Neural progenitor cell (in vitro differentiated cells): ENCODE results near the gene DCP1B. TPM values are rescaled to one million over a fixed set of nuclear protein-coding genes. Genes with fewer than 3 reads are reported as not detected.

Source experiments
- DNase-seq: peaks from one replicate; pipeline ENCODE4 v3.0.0-alpha.2; 2016; ENCODE audit warnings: low spot score
- H2AFZ ChIP-seq: fragments of 200-600 bp; sonication (generic); replicated peaks from 2 replicates; pipeline ENCODE4 v1.6.1; 2016; ENCODE audit warnings: antibody characterized with exemption
- H3F3A ChIP-seq: fragments of 200-600 bp; sonication (generic); 2 replicates; pipeline ENCODE4 v1.6.1; 2016; ENCODE audit warnings: antibody characterized with exemption, low read depth
- H3K27ac ChIP-seq: fragments of 200-600 bp; sonication (generic); 2 replicates; pipeline ENCODE4 v1.5.1; 2016; ENCODE audit warnings: mild to moderate bottlenecking
- H3K27me3 ChIP-seq: fragments of 200-600 bp; sonication (generic); 2 replicates; pipeline ENCODE4 v1.6.1; 2016; ENCODE audit warnings: mild to moderate bottlenecking, moderate library complexity
- H3K36me3 ChIP-seq: fragments of 200-600 bp; sonication (generic); 2 replicates; pipeline ENCODE4 v1.5.1; 2016
- H3K4me1 ChIP-seq: fragments of 200-600 bp; sonication (generic); 2 replicates; pipeline ENCODE4 v1.6.1; 2016; ENCODE audit warnings: mixed run types
- H3K4me2 ChIP-seq: fragments of 200-600 bp; sonication (generic); 2 replicates; pipeline ENCODE4 v1.6.1; 2016
- H3K4me3 ChIP-seq: fragments of 200-600 bp; sonication (generic); 2 replicates; pipeline ENCODE4 v1.5.1; 2016
- H3K79me2 ChIP-seq: fragments of 200-600 bp; sonication (generic); 2 replicates; pipeline ENCODE4 v1.6.1; 2016; ENCODE audit warnings: low read depth
- H3K9ac ChIP-seq: fragments of 200-600 bp; sonication (generic); 2 replicates; pipeline ENCODE4 v1.6.1; 2016
- H3K9me3 ChIP-seq: fragments of 200-600 bp; sonication (generic); 2 replicates; pipeline ENCODE4 v1.5.1; 2016; ENCODE audit warnings: low read depth
- H4K20me1 ChIP-seq: fragments of 200-600 bp; sonication (generic); 2 replicates; pipeline ENCODE4 v1.6.1; 2016; ENCODE audit warnings: low read depth
- H3K27ac Mint-ChIP-seq: 3 replicates; pipeline ENCODE4 v1.8.0; 2021; ENCODE audit warnings: mixed read lengths
- H3K27me3 Mint-ChIP-seq: 2 replicates; pipeline ENCODE4 v1.8.0; 2022; ENCODE audit warnings: low read depth, mild to moderate bottlenecking, inconsistent platforms, moderate library complexity, mixed read lengths; ENCODE audit not compliant: insufficient read depth
- H3K36me3 Mint-ChIP-seq: 3 replicates; pipeline ENCODE4 v1.8.0; 2021; ENCODE audit warnings: mixed read lengths
- H3K4me1 Mint-ChIP-seq: 3 replicates; pipeline ENCODE4 v1.8.0; 2021; ENCODE audit warnings: mixed read lengths
- H3K4me3 Mint-ChIP-seq: 3 replicates; pipeline ENCODE4 v1.8.0; 2021; ENCODE audit warnings: mild to moderate bottlenecking, moderate library complexity, mixed read lengths
- H3K9me3 Mint-ChIP-seq: 3 replicates; pipeline ENCODE4 v1.8.0; 2020; ENCODE audit warnings: mixed read lengths
- EZH2 ChIP-seq: fragments of 200-600 bp; sonication (generic); IDR thresholded peaks from 2 replicates; pipeline ENCODE4 v1.6.1; 2017; ENCODE audit warnings: antibody characterized with exemption, mild to moderate bottlenecking, moderate library complexity
- EZH2phosphoT487 ChIP-seq: fragments of 200-600 bp; sonication (generic); IDR thresholded peaks from 2 replicates; pipeline ENCODE4 v1.6.1; 2017; ENCODE audit warnings: antibody characterized with exemption
- total RNA-seq: library from RNA; depleted of rRNA; stranded (reverse); fragments of >200 nt; gene quantifications from 2 replicates; pipeline ENCODE4 v1.2.3, GENCODE V29; 2015; ENCODE audit warnings: low replicate concordance
- TF ChIP-seq, protein P1 (sequence below): fragments of 200-600 bp; sonication (generic); IDR thresholded peaks from 2 replicates; pipeline ENCODE4 v1.5.1; 2017; ENCODE audit warnings: antibody characterized with exemption, mild to moderate bottlenecking

The DCP1B gene
- total RNA-seq, 1 donor from 2014 or later: 20.2 TPM

GRCh38 chr12:1949771-1950470, 54.3 kb downstream of the DCP1B start:
- no peak overlapping the region for H3K27ac ChIP-seq
- Mint-ChIP-seq H3K9me3 (peaks cover 7% of the 10 kb centered on the region), H3K4me3 (no peak overlapping the region), H3K4me1 (no peaks in the 10 kb centered on the region), H3K36me3 (peaks cover 52% of the 10 kb centered on the region), H3K27ac (no peak overlapping the region), H3K27me3 (no peaks in the 10 kb centered on the region)
- no peak for TF ChIP-seq EZH2
- TF ChIP-seq EZH2phosphoT487: no peak
- TF ChIP-seq, protein P1, sequence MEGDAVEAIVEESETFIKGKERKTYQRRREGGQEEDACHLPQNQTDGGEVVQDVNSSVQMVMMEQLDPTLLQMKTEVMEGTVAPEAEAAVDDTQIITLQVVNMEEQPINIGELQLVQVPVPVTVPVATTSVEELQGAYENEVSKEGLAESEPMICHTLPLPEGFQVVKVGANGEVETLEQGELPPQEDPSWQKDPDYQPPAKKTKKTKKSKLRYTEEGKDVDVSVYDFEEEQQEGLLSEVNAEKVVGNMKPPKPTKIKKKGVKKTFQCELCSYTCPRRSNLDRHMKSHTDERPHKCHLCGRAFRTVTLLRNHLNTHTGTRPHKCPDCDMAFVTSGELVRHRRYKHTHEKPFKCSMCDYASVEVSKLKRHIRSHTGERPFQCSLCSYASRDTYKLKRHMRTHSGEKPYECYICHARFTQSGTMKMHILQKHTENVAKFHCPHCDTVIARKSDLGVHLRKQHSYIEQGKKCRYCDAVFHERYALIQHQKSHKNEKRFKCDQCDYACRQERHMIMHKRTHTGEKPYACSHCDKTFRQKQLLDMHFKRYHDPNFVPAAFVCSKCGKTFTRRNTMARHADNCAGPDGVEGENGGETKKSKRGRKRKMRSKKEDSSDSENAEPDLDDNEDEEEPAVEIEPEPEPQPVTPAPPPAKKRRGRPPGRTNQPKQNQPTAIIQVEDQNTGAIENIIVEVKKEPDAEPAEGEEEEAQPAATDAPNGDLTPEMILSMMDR: no peak
- no peaks in the 10 kb centered on the region for H4K20me1 ChIP-seq
- H3K4me1 ChIP-seq: no peaks in the 10 kb centered on the region
- DNase-seq: no peak
- H2AFZ ChIP-seq: no peak overlapping the region
- no peaks in the 10 kb centered on the region for H3K9me3 ChIP-seq
- peaks cover 12% of the 10 kb centered on the region for H3K36me3 ChIP-seq
- H3K4me2 ChIP-seq: no peak overlapping the region
- no peak overlapping the region for H3K9ac ChIP-seq
- no peak overlapping the region for H3K4me3 ChIP-seq
- H3K79me2 ChIP-seq: no peaks in the 10 kb centered on the region
- no peaks in the 10 kb centered on the region for H3F3A ChIP-seq
- no peaks in the 10 kb centered on the region for H3K27me3 ChIP-seq

DNA sequence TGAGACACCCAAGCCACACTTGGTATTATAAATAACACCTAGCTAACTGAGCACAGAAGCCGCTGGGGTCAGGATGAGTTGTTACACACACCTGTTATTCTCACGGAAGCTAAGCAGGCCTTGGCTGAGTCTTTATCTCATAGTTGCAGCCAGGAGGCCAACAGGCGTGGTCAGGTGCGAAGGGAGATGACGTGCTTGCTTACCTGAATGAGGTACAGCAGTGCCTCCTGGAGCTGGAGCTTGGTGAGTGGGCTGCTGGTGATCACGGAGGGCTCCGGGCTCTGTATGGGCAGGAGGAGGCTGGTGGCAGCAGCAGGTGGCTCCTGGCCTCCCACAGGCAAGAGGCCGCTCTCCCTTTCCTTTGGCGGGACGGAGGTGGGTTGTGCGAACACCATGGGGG, 55.4 kb downstream of the DCP1B start:
- H3K79me2 ChIP-seq: no peaks in the 10 kb centered on the region
- Mint-ChIP-seq H3K4me3 (no peak overlapping the region), H3K9me3 (peaks cover 11% of the 10 kb centered on the region), H3K27me3 (no peaks in the 10 kb centered on the region), H3K4me1 (no peaks in the 10 kb centered on the region), H3K27ac (no peak overlapping the region), H3K36me3 (peaks cover 60% of the 10 kb centered on the region)
- H3K4me2 ChIP-seq: no peak overlapping the region
- H3K27ac ChIP-seq: no peak overlapping the region
- H2AFZ ChIP-seq: no peak overlapping the region
- no peaks in the 10 kb centered on the region for H3F3A ChIP-seq
- H3K27me3 ChIP-seq: no peaks in the 10 kb centered on the region
- no peaks in the 10 kb centered on the region for H3K4me1 ChIP-seq
- no peak for DNase-seq
- H3K9me3 ChIP-seq: no peaks in the 10 kb centered on the region
- H3K4me3 ChIP-seq: no peak overlapping the region
- no peaks in the 10 kb centered on the region for H4K20me1 ChIP-seq
- TF ChIP-seq, protein P1: no peak
- no peak for TF ChIP-seq EZH2
- TF ChIP-seq EZH2phosphoT487: no peak
- no peak overlapping the region for H3K9ac ChIP-seq
- H3K36me3 ChIP-seq: peaks cover 12% of the 10 kb centered on the region

DNA sequence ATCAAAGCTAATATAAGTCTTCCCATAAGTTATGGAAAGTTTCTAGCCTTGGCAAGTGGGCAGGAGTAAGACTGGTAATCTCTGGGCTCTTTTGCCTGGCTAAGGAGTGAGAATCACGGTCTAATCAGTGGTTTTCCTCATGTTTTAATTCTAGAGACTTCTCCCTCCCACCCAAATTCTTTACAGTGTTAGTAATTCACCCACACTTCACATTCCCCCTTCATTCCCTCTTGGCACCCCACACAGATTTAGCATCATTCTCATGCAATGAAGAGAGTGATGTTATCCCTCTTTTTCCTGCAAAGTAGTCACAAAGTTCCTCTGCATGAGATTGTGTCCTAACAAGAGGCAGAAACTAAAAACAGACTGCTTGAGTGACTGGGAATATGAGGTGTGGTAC, 57.2 kb downstream of the DCP1B start:
- Histone ChIP-seq H3K9me3 (no peaks in the 10 kb centered on the region), H3K4me2 (no peak overlapping the region), H3K27me3 (no peaks in the 10 kb centered on the region), H3K9ac (no peak overlapping the region), H3K27ac (no peak overlapping the region), H3K4me3 (no peak overlapping the region), H4K20me1 (no peaks in the 10 kb centered on the region), H3K79me2 (no peaks in the 10 kb centered on the region), H2AFZ (no peak overlapping the region), H3K4me1 (no peaks in the 10 kb centered on the region), H3K36me3 (peaks cover 12% of the 10 kb centered on the region), H3F3A (no peaks in the 10 kb centered on the region)
- Mint-ChIP-seq H3K9me3 (peaks cover 11% of the 10 kb centered on the region), H3K27me3 (no peaks in the 10 kb centered on the region), H3K36me3 (peaks cover 67% of the 10 kb centered on the region), H3K4me1 (no peaks in the 10 kb centered on the region), H3K4me3 (no peak overlapping the region), H3K27ac (no peak overlapping the region)
- TF ChIP-seq EZH2phosphoT487 (no peak), EZH2 (no peak)
- TF ChIP-seq, protein P1: no peak
- DNase-seq: no peak
